ENCODE measurements around the gene CDK1. TPM values are rescaled to one million over a fixed set of nuclear protein-coding genes. Genes with fewer than 3 reads are reported as not detected.
"Not testable (repeated sequence)": the region's sequence is repeated elsewhere in the genome, so short reads cannot be mapped to it uniquely, and the experiment has no call there.

CDK1 gene
- polyA plus RNA-seq, 1 experiment, result 16.8 TPM

DNA sequence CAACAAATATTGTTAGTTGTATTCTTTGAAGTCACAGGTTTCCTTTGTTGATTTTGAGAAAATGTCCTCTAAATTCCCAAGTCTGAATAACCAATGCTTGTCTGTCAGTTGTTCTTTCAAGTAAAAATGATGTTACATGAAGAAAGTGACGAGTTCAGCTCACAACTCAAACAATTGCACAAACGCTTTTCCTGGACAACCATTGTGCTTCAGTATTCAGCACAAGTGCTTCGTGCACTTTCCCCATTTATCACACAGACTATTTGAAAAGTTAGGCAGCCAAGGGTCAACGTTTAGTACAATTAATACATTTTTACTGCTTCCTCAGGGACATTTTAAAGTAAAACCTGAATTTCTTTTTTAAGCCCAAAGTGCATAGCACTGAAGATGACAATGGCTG is 44.5 kb downstream of the CDK1 start:
- H3K36me3 ChIP-seq (ENCODE audit: control insufficient read depth, insufficient read depth, low read length), result no peaks in the 10 kb centered on the region
- ChIA-PET CTCF (interaction anchor here (1.0 kb wide), 1 partner anchor 66 kb away, joined by 3 read pairs; no protein-coding TSS in a partner anchor), POLR2A (no interaction called here)

DNA sequence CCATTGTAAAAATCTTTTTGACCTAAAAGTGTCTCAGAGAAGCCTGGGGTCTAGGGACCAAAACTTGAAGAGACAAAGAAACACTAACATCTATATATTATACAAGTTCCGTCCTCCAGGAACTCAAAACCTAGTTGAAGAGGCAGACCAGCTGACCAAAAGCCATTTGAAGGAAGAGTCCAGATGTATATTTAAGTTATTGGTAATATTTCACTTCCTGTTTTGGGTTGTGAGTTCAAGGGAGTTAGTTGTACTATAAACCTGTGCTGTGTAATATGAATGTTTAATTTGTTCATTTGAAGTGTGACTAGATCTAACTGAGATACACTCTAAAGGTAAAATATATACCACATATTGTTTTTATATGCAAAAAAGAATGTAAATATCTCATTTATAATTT is 45.0 kb downstream of the CDK1 start:
- TF ChIP-seq, protein P1, sequence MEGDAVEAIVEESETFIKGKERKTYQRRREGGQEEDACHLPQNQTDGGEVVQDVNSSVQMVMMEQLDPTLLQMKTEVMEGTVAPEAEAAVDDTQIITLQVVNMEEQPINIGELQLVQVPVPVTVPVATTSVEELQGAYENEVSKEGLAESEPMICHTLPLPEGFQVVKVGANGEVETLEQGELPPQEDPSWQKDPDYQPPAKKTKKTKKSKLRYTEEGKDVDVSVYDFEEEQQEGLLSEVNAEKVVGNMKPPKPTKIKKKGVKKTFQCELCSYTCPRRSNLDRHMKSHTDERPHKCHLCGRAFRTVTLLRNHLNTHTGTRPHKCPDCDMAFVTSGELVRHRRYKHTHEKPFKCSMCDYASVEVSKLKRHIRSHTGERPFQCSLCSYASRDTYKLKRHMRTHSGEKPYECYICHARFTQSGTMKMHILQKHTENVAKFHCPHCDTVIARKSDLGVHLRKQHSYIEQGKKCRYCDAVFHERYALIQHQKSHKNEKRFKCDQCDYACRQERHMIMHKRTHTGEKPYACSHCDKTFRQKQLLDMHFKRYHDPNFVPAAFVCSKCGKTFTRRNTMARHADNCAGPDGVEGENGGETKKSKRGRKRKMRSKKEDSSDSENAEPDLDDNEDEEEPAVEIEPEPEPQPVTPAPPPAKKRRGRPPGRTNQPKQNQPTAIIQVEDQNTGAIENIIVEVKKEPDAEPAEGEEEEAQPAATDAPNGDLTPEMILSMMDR (IDR thresholded peaks at IDR 0.05; ENCODE audit: insufficient read depth, low read depth, low read length), result no peak
- Histone ChIP-seq H3K27me3 (ENCODE audit: control insufficient read depth, insufficient read depth, low read length) (no peaks in the 10 kb centered on the region), H3K36me3 (ENCODE audit: control insufficient read depth, insufficient read depth, low read length) (no peaks in the 10 kb centered on the region), H3K4me3 (ENCODE audit: low read depth, low read length) (no peak overlapping the region)
- ChIA-PET CTCF (interaction anchor here (1.3 kb wide), 1 partner anchor 141 kb away, joined by 3 read pairs; no protein-coding TSS in a partner anchor), POLR2A (no interaction called here)
- no peak for DNase-seq (ENCODE audit: low read depth)

More for the DNA sequence above, 44.5 kb downstream of the CDK1 start:
- TF ChIP-seq, protein P1 (IDR thresholded peaks at IDR 0.05; ENCODE audit: insufficient read depth, low read depth, low read length), result no peak
- Histone ChIP-seq H3K27me3 (ENCODE audit: control insufficient read depth, insufficient read depth, low read length) (no peaks in the 10 kb centered on the region), H3K4me3 (ENCODE audit: low read depth, low read length) (no peak overlapping the region)
- no peak for DNase-seq (ENCODE audit: low read depth)

DNA sequence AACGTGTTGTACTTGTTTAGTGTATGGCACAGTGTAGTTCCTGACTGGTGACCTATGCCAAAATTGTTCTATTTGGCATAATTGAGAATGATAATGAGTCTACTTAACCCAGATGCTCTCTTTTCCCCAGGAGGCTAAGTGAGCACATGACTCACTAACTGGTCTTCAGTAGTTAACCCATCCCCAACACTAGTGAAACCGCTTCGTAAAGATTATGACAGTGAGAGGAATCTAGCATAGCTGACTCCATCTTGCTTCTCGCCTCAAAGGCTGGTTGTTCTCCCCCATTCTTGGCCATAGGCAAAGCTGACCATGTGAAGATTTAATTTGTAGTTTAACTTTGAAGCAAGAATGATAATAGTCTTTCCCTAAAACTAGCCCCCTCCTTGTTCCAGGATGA is 47.2 kb downstream of the CDK1 start:
- TF ChIP-seq, protein P1 (IDR thresholded peaks at IDR 0.05; ENCODE audit: insufficient read depth, low read depth, low read length), result no peak
- no peaks in the 10 kb centered on the region for H3K27me3 ChIP-seq (ENCODE audit: control insufficient read depth, insufficient read depth, low read length)
- no peak for DNase-seq (ENCODE audit: low read depth)
- ChIA-PET CTCF (interaction anchor here (0.6 kb wide), 1 partner anchor 15 kb away, joined by 3 read pairs; no protein-coding TSS in a partner anchor), POLR2A (no interaction called here)
- H3K4me3 ChIP-seq (ENCODE audit: low read depth, low read length), result no peak overlapping the region
- H3K36me3 ChIP-seq (ENCODE audit: control insufficient read depth, insufficient read depth, low read length), result no peaks in the 10 kb centered on the region

DNA sequence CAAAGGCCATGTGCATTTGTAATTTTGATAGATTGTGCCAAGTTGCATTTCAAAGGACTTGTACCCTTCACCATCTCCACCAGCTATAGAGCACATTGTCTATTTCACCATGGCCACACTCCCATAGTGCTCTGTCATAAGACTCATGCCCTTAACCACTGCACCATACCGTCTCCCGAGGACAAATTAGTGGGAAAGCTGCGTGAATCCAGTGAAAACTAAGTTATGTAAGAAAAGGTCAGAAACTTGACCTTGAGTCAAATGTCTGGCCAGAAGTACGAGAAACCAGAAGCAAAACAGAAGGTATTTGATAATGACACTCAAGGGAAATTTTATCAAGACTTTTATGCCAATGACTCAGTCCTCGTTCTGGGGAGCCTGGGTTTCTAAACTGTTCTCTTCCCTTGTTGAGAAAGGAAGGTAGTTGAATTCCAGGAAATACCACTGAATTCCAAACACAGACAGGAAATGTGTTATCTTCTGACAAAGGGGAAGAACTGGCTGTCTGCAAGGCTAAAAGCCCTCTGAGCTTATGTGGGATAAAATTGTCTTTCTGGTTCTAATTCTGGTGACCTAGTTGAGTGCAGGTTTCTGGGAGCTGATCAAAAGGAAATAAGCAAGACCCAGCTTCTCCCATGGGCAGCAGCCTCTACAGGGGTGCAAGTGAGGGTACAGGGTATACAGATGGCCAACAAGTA is 49.7 kb downstream of the CDK1 start:
- POLR2A ChIA-PET, result interaction anchor here (0.5 kb wide), 1 partner anchor 923 kb away, joined by 6 read pairs; no protein-coding TSS in a partner anchor
- H3K4me3 ChIP-seq (ENCODE audit: low read depth, low read length), result no peak overlapping the region
- H3K36me3 ChIP-seq (ENCODE audit: control insufficient read depth, insufficient read depth, low read length), result no peaks in the 10 kb centered on the region
- CTCF ChIA-PET, result interaction anchor here (1.3 to 2.0 kb wide), 2 partner anchors 8 to 32 kb away, joined by 3 to 5 read pairs; no protein-coding TSS in a partner anchor
- TF ChIP-seq, protein P1 (IDR thresholded peaks at IDR 0.05; ENCODE audit: insufficient read depth, low read depth, low read length), result no peak
- H3K27me3 ChIP-seq (ENCODE audit: control insufficient read depth, insufficient read depth, low read length), result no peaks in the 10 kb centered on the region
- DNase-seq (ENCODE audit: low read depth), result no peak

DNA sequence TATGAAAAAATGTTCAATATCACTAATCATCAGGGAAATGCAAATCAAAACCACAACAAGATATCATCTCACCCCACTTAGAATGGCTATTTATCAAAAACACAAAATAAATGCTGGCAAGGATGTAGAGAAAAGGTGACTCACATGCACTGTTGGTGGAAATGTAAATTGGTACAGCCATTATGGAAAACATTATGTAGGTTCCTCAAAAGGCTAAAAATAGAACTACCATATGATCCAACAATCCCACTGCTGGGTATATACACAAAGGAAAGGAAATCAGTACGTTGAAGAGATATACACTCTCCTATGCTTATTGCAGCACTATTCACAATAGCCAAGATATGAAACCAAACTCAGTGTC is 50.2 kb downstream of the CDK1 start:
- CTCF ChIA-PET, result interaction anchor here (1.0 to 2.0 kb wide), 3 partner anchors 8 to 33 kb away, joined by 3 to 5 read pairs (median 4); no protein-coding TSS in a partner anchor
- TF ChIP-seq, protein P1 (IDR thresholded peaks at IDR 0.05; ENCODE audit: insufficient read depth, low read depth, low read length), result no peak
- POLR2A ChIA-PET, result interaction anchor here (0.5 kb wide), 1 partner anchor 922 kb away, joined by 6 read pairs; no protein-coding TSS in a partner anchor
- no peaks in the 10 kb centered on the region for H3K27me3 ChIP-seq (ENCODE audit: control insufficient read depth, insufficient read depth, low read length)
- no peaks in the 10 kb centered on the region for H3K36me3 ChIP-seq (ENCODE audit: control insufficient read depth, insufficient read depth, low read length)
- DNase-seq (ENCODE audit: low read depth), result no peak
- H3K4me3 ChIP-seq (ENCODE audit: low read depth, low read length), result no peak overlapping the region

DNA sequence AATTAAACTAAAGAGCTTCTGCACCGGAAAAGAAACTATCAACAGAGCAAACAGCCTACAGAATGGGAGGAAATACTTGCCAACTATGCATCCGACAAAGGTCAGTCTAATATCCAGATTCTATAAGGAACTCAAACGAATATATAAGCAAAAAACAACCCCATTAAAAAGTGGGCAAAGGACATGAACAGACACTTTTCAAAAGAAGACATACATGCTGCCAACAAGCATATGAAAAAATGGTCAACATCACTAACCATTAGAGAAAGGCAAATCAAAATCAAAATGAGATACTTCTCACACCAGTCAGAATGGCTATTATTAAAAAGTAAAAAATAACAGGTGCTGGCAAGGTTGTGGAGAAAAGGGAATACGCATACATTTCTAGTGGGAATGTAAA is 53.9 kb downstream of the CDK1 start:
- H3K4me3 ChIP-seq (ENCODE audit: low read depth, low read length); H3K27me3 ChIP-seq (ENCODE audit: control insufficient read depth, insufficient read depth, low read length); DNase-seq (ENCODE audit: low read depth); H3K36me3 ChIP-seq (ENCODE audit: control insufficient read depth, insufficient read depth, low read length); CTCF ChIA-PET; POLR2A ChIA-PET: not testable (repeated sequence)
